Gastrocnemius medialis (tissue), 4 donors: ENCODE results near the gene YWHAH. TPM values are rescaled to one million over a fixed set of nuclear protein-coding genes. Genes with fewer than 3 reads are reported as not detected.

ENCODE experiments used
- ATAC-seq, 2 donors: fragments of 150-250 bp; one replicate each; pipeline ENCODE4 v1.9.1; 2016
- DNase-seq, 2 donors: peaks; one replicate each; pipeline ENCODE4 v3.0.0-alpha.2; 2019
- H3K27ac ChIP-seq, 4 donors: fragments of 200-600 bp; sonication (generic); 1 replicate in 1 of 4; 2 replicates in 3 of 4; pipeline ENCODE4 v1.5.1; 2016 to 2018; ENCODE audit warnings: mild to moderate bottlenecking in 2 of 4, moderate library complexity in 1 of 4
- H3K27me3 ChIP-seq, 3 donors: fragments of 200-600 bp; sonication (generic) in 2 of 3; 1 replicate in 1 of 3; 2 replicates in 2 of 3; pipeline versions ENCODE4 v1.5.1 to v1.6.0; 2016 to 2019; ENCODE audit warnings: mild to moderate bottlenecking in 1 of 3, moderate library complexity in 1 of 3
- H3K36me3 ChIP-seq, 2 donors: fragments of 200-600 bp; sonication (generic) in 1 of 2; one replicate each; pipeline ENCODE4 v1.5.1; 2017 to 2018
- H3K4me1 ChIP-seq, 2 donors: fragments of 200-600 bp; sonication (generic) in 1 of 2; one replicate each; pipeline ENCODE4 v1.5.1; 2016 to 2017; ENCODE audit warnings: mild to moderate bottlenecking in 2 of 2
- H3K4me3 ChIP-seq, 4 donors: fragments of 200-600 bp; sonication (generic) in 3 of 4; 1 replicate in 1 of 4; 2 replicates in 3 of 4; pipeline ENCODE4 v1.5.1; 2016 to 2019; ENCODE audit warnings: mild to moderate bottlenecking in 2 of 4
- H3K9me3 ChIP-seq, 3 donors: fragments of 200-600 bp; sonication (generic) in 2 of 3; 1 replicate in 1 of 3; 2 replicates in 2 of 3; pipeline ENCODE4 v1.5.1; 2016 to 2019
- CTCF ChIP-seq, 5 experiments: fragments of 450-650 bp in 3 of 5; fragments of 200-600 bp in 2 of 5; sonication (generic) in 2 of 5; IDR thresholded peaks in 4 of 5; conservative IDR thresholded peaks in 1 of 5; 1 replicate in 4 of 5; 2 replicates in 1 of 5; pipeline ENCODE4 v1.5.1; 2016 to 2019; ENCODE audit warnings: antibody characterized with exemption in 5 of 5, mild to moderate bottlenecking in 3 of 5, moderate library complexity in 3 of 5
- POLR2A ChIP-seq, 2 donors: fragments of 450-650 bp; IDR thresholded peaks; one replicate each; pipeline ENCODE4 v1.6.1; 2017; ENCODE audit warnings: antibody characterized with exemption in 2 of 2, mild to moderate bottlenecking in 2 of 2, moderate library complexity in 2 of 2
- in situ Hi-C, 4 donors: fragments of 200-750 bp; cut with MboI; loops; one replicate each; pipeline versions ENCODE4 v1.15.0 to v1.8.0; 2017; ENCODE audit warnings: low sequenced_read_pairs in 4 of 4
- intact Hi-C: fragments of 100-400 bp; cut with DNase I; formaldehyde crosslinking; loops from one replicate; pipeline ENCODE4 v1.15.1; 2023; ENCODE audit warnings: low total_unique reads
- total RNA-seq, 4 donors: library from RNA; depleted of rRNA; stranded (reverse); fragments of >200 nt; gene quantifications; one replicate each; pipeline versions ENCODE4 v1.1.0 to v1.2.3, GENCODE V29; 2016

YWHAH gene
- total RNA-seq, 4 donors from 2014 or later = 26.6 to 65.8 (median 45.7) TPM

- ATAC-seq (no peak), DNase-seq (no peak)
- Histone ChIP-seq H3K27ac (no peak overlapping the region), H3K27me3 (no peaks in the 10 kb centered on the region), H3K36me3 (no peaks in the 10 kb centered on the region), H3K4me3 (no peak overlapping the region), H3K9me3 (no peaks in the 10 kb centered on the region), H3K4me1 (no peaks in the 10 kb centered on the region)
- TF ChIP-seq POLR2A (IDR thresholded peaks at IDR 0.05) (no peak), CTCF (IDR thresholded peaks at IDR 0.05 in 4 of 5, conservative IDR thresholded peaks at IDR 0.05 in 1 of 5) (no peak)
- intact Hi-C loops = no loop called here
- in situ Hi-C loops = loop anchor here (25.0 kb wide), 3 partner anchors 266 to 1016 kb away; partner anchors contain the start of genes BPIFC (in 2 of the 4), FBXO7 (in 2 of the 4) and SLC5A4 (in 1 of the 4)
Observed at GRCh38 chr22:31995807-31996206, 51.5 kb downstream of the YWHAH start.

GRCh38 chr22:31998784-31999385, 54.5 kb downstream of the YWHAH start:
- no peaks in the 10 kb centered on the region for H3K36me3 ChIP-seq
- in situ Hi-C loops (loop anchor here (25.0 kb wide), 3 partner anchors 263 to 1013 kb away; partner anchors contain the start of genes BPIFC (in 2 of the 4), FBXO7 (in 2 of the 4) and SLC5A4 (in 1 of the 4)), intact Hi-C loops (no loop called here)
- H3K4me1 ChIP-seq = no peaks in the 10 kb centered on the region
- no peaks in the 10 kb centered on the region for H3K9me3 ChIP-seq
- H3K4me3 ChIP-seq = no peak overlapping the region
- DNase-seq (no peak), ATAC-seq (no peak)
- H3K27me3 ChIP-seq = no peaks in the 10 kb centered on the region
- no peak overlapping the region for H3K27ac ChIP-seq
- TF ChIP-seq POLR2A (IDR thresholded peaks at IDR 0.05) (no peak), CTCF (IDR thresholded peaks at IDR 0.05 in 4 of 5, conservative IDR thresholded peaks at IDR 0.05 in 1 of 5) (no peak)

- TF ChIP-seq POLR2A (IDR thresholded peaks at IDR 0.05) (no peak), CTCF (IDR thresholded peaks at IDR 0.05 in 4 of 5, conservative IDR thresholded peaks at IDR 0.05 in 1 of 5) (no peak)
- Histone ChIP-seq H3K9me3 (no peaks in the 10 kb centered on the region), H3K4me1 (no peaks in the 10 kb centered on the region), H3K36me3 (no peaks in the 10 kb centered on the region), H3K27me3 (no peaks in the 10 kb centered on the region), H3K27ac (no peak overlapping the region), H3K4me3 (no peak overlapping the region)
- DNase-seq (no peak), ATAC-seq (no peak)
- in situ Hi-C loops = no loop called here
- intact Hi-C loops = no loop called here
Observed at GRCh38 chr22:32000181-32000580, 55.8 kb downstream of the YWHAH start.

GRCh38 chr22:32005453-32005852, 61.1 kb downstream of the YWHAH start:
- Histone ChIP-seq H3K9me3 (no peaks in the 10 kb centered on the region), H3K36me3 (no peaks in the 10 kb centered on the region), H3K4me1 (no peaks in the 10 kb centered on the region), H3K4me3 (no peak overlapping the region), H3K27me3 (peaks cover 0 to 5% (median 0%) of the 10 kb centered on the region in 3 donors), H3K27ac (no peak overlapping the region)
- ATAC-seq (no peak), DNase-seq (no peak)
- TF ChIP-seq CTCF (IDR thresholded peaks at IDR 0.05 in 4 of 5, conservative IDR thresholded peaks at IDR 0.05 in 1 of 5) (no peak), POLR2A (IDR thresholded peaks at IDR 0.05) (no peak)
- intact Hi-C loops = no loop called here
- in situ Hi-C loops = no loop called here

Other genes starting within 250 kb of the YWHAH start
- gene PRR14L, start 194.4 kb upstream of the YWHAH start, total RNA-seq = 1 to 10 TPM; 6.5 to 8.4 (median 7.1) TPM
- 10 to 100 TPM in 2 of 4 donors, 1 to 10 TPM in 2; 6.6 to 12.2 (median 10.4) TPM for gene DEPDC5, start 190.5 kb upstream of the YWHAH start, total RNA-seq
- under 1 TPM in 1 of 4 donors, not detected in 3; 0.24 TPM for gene SLC5A1, start 98.7 kb downstream of the YWHAH start, total RNA-seq
- gene C22orf42, start 214.8 kb downstream of the YWHAH start, total RNA-seq = not detected